Measurements from ENCODE around the gene PIP5K1C. TPM values are rescaled to one million over a fixed set of nuclear protein-coding genes. Genes with fewer than 3 reads are reported as not detected.

PIP5K1C gene
- total RNA-seq, 1 experiment from 2014 or later: 20.0 TPM

GRCh38 chr19:3738477-3739220, 38.4 kb upstream of the PIP5K1C start:
- no peaks in the 10 kb centered on the region for H3K9me2 ChIP-seq (ENCODE audit: insufficient read depth)
- H4K20me1 ChIP-seq (ENCODE audit: insufficient read depth): no peaks in the 10 kb centered on the region
- no peaks in the 10 kb centered on the region for H3K27me3 ChIP-seq (ENCODE audit: insufficient read depth, low read depth)
- DNase-seq: no peak
- no peak overlapping the region for H3K4me2 ChIP-seq
- H2AFZ ChIP-seq: no peak overlapping the region
- no peaks in the 10 kb centered on the region for H3K4me1 ChIP-seq (replicated peaks; ENCODE audit: insufficient read depth)
- no peaks in the 10 kb centered on the region for H3K36me3 ChIP-seq (ENCODE audit: low read depth)
- H3K9me3 ChIP-seq (ENCODE audit: insufficient read depth, low read depth): no peaks in the 10 kb centered on the region
- intact Hi-C loops (cut with micrococcal nuclease; ENCODE audit: unreplicated experiment): no loop called here
- no peak overlapping the region for H3K4me3 ChIP-seq
- TF ChIP-seq EZH2 (IDR thresholded peaks at IDR 0.05; ENCODE audit: low read depth) (no peak), CTCF (conservative IDR thresholded peaks at IDR 0.05) (no peak)
- no peaks in the 10 kb centered on the region for H3F3A ChIP-seq (ENCODE audit: insufficient read depth, low read depth)
- no peaks in the 10 kb centered on the region for H3K79me2 ChIP-seq (ENCODE audit: low read depth)
- POLR2A ChIA-PET (ENCODE audit: unreplicated experiment): no interaction called here
- no peak overlapping the region for H3K27ac ChIP-seq
- CTCF ChIA-PET: no interaction called here
- BruUV-seq (replicated peaks): no TSS peak

GRCh38 chr19:3737487-3738205, 37.4 kb upstream of the PIP5K1C start:
- no peaks in the 10 kb centered on the region for H3K27me3 ChIP-seq (ENCODE audit: insufficient read depth, low read depth)
- no peak overlapping the region for H3K4me3 ChIP-seq
- H3F3A ChIP-seq (ENCODE audit: insufficient read depth, low read depth): no peaks in the 10 kb centered on the region
- no peaks in the 10 kb centered on the region for H4K20me1 ChIP-seq (ENCODE audit: insufficient read depth)
- TF ChIP-seq EZH2 (IDR thresholded peaks at IDR 0.05; ENCODE audit: low read depth) (no peak), CTCF (conservative IDR thresholded peaks at IDR 0.05) (no peak)
- H3K36me3 ChIP-seq (ENCODE audit: low read depth): no peaks in the 10 kb centered on the region
- H3K9me2 ChIP-seq (ENCODE audit: insufficient read depth): no peaks in the 10 kb centered on the region
- no peak overlapping the region for H2AFZ ChIP-seq
- no peaks in the 10 kb centered on the region for H3K4me1 ChIP-seq (replicated peaks; ENCODE audit: insufficient read depth)
- no peak for DNase-seq
- ChIA-PET POLR2A (ENCODE audit: unreplicated experiment) (no interaction called here), CTCF (no interaction called here)
- H3K4me2 ChIP-seq: no peak overlapping the region
- H3K9me3 ChIP-seq (ENCODE audit: insufficient read depth, low read depth): no peaks in the 10 kb centered on the region
- H3K27ac ChIP-seq: no peak overlapping the region
- no TSS peak for BruUV-seq (replicated peaks)
- intact Hi-C loops (cut with micrococcal nuclease; ENCODE audit: unreplicated experiment): no loop called here
- no peaks in the 10 kb centered on the region for H3K79me2 ChIP-seq (ENCODE audit: low read depth)

- no peaks in the 10 kb centered on the region for H3K4me1 ChIP-seq (replicated peaks; ENCODE audit: insufficient read depth)
- no peaks in the 10 kb centered on the region for H3K79me2 ChIP-seq (ENCODE audit: low read depth)
- H3K9me3 ChIP-seq (ENCODE audit: insufficient read depth, low read depth): no peaks in the 10 kb centered on the region
- no peaks in the 10 kb centered on the region for H3F3A ChIP-seq (ENCODE audit: insufficient read depth, low read depth)
- no peaks in the 10 kb centered on the region for H3K27me3 ChIP-seq (ENCODE audit: insufficient read depth, low read depth)
- DNase-seq: no peak
- H3K36me3 ChIP-seq (ENCODE audit: low read depth): no peaks in the 10 kb centered on the region
- intact Hi-C loops (cut with micrococcal nuclease; ENCODE audit: unreplicated experiment): no loop called here
- no peak overlapping the region for H3K4me3 ChIP-seq
- H3K4me2 ChIP-seq: no peak overlapping the region
- ChIA-PET CTCF (no interaction called here), POLR2A (ENCODE audit: unreplicated experiment) (no interaction called here)
- TF ChIP-seq EZH2 (IDR thresholded peaks at IDR 0.05; ENCODE audit: low read depth): no peak
- TF ChIP-seq CTCF (conservative IDR thresholded peaks at IDR 0.05): no peak
- no peak overlapping the region for H3K27ac ChIP-seq
- no peaks in the 10 kb centered on the region for H4K20me1 ChIP-seq (ENCODE audit: insufficient read depth)
- BruUV-seq (replicated peaks): no TSS peak
- no peaks in the 10 kb centered on the region for H3K9me2 ChIP-seq (ENCODE audit: insufficient read depth)
- H2AFZ ChIP-seq: no peak overlapping the region
Observed at GRCh38 chr19:3736106-3736724, 35.9 kb upstream of the PIP5K1C start.
